Prostate gland (tissue), 2 donors: ENCODE measurements around the gene TAS2R60.

Experiments
- POLR2A ChIP-seq: fragments of 450-650 bp; IDR thresholded peaks from one replicate; pipeline ENCODE4 v1.6.1; 2016; ENCODE audit warnings: antibody characterized with exemption, mild to moderate bottlenecking
- TF ChIP-seq, protein P1 (sequence below), 4 experiments: fragments of 200-600 bp in 2 of 4; fragments of 450-650 bp in 2 of 4; sonication (generic) in 2 of 4; IDR thresholded peaks; 1 replicate in 3 of 4; 2 replicates in 1 of 4; pipeline ENCODE4 v1.5.1; 2016 to 2019; ENCODE audit warnings: antibody characterized with exemption in 4 of 4, mild to moderate bottlenecking in 2 of 4, moderate library complexity in 2 of 4

DNA sequence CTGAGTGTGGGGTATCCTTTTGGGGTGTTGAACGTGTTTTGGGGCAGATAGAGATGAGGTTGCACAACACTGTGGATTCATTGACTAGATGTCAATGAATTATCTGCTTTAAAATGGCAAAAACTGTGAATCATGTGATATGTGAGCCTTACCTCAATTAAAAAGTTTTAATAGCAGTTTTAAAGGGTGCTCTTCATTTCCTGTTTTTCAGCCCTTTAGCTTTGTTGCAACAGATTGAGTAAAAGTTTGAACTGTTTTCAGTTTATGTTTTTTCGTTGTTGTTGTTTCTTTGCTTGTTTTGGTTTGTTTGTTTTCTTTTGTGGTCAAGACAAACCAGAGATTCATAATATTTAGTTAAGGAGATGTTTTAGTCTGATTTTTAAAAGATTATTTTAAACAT lies 43.8 kb downstream of the TAS2R60 start:
- TF ChIP-seq, protein P1, sequence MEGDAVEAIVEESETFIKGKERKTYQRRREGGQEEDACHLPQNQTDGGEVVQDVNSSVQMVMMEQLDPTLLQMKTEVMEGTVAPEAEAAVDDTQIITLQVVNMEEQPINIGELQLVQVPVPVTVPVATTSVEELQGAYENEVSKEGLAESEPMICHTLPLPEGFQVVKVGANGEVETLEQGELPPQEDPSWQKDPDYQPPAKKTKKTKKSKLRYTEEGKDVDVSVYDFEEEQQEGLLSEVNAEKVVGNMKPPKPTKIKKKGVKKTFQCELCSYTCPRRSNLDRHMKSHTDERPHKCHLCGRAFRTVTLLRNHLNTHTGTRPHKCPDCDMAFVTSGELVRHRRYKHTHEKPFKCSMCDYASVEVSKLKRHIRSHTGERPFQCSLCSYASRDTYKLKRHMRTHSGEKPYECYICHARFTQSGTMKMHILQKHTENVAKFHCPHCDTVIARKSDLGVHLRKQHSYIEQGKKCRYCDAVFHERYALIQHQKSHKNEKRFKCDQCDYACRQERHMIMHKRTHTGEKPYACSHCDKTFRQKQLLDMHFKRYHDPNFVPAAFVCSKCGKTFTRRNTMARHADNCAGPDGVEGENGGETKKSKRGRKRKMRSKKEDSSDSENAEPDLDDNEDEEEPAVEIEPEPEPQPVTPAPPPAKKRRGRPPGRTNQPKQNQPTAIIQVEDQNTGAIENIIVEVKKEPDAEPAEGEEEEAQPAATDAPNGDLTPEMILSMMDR (IDR thresholded peaks at IDR 0.05) = no peak
- TF ChIP-seq POLR2A = no peak
